ENCODE data around the gene FAM171A1. TPM values are rescaled to one million over a fixed set of nuclear protein-coding genes. Genes with fewer than 3 reads are reported as not detected.

The FAM171A1 gene
- total and polyA plus RNA-seq, 7 donors = 4.3 to 29.0 (median 7.2) TPM

- Histone ChIP-seq H3K4me3 (peak overlapping the region in 3 of 4 donors; percentile 14 to 26 (median 22)), H3K27ac (peak overlapping the region in 3 of 4 donors; percentile 7 to 17 (median 8)), H3K27me3 (no peaks in the 10 kb centered on the region), H3K9me3 (no peaks in the 10 kb centered on the region), H3K4me1 (peaks cover 0 to 23% (median 6%) of the 10 kb centered on the region in 4 donors), H3K36me3 (no peaks in the 10 kb centered on the region)
- TF ChIP-seq EP300 (IDR thresholded peaks at IDR 0.05) (no peak), POLR2AphosphoS5 (IDR thresholded peaks at IDR 0.05) (no peak), POLR2A (IDR thresholded peaks at IDR 0.05) (no peak), CTCF (IDR thresholded peaks at IDR 0.05) (no peak)
- DNase-seq = no peak
- intact Hi-C loops (cut with DNase I) = no loop called here
- WGBS, 2 donors = 8 to 45% methylated on average over 8 of the region's 8 CpGs
Measured at GRCh38 chr10:15348579-15348978, 22.5 kb downstream of the FAM171A1 start.

GRCh38 chr10:15347150-15347549 lies 23.9 kb downstream of the FAM171A1 start:
- no peak for DNase-seq
- intact Hi-C loops (cut with DNase I) = no loop called here
- Histone ChIP-seq H3K9me3 (no peaks in the 10 kb centered on the region), H3K27me3 (no peaks in the 10 kb centered on the region), H3K27ac (no peak overlapping the region), H3K36me3 (no peaks in the 10 kb centered on the region), H3K4me1 (peaks cover 0 to 23% (median 6%) of the 10 kb centered on the region in 4 donors), H3K4me3 (no peak overlapping the region)
- WGBS, 2 donors = 12 to 67% methylated on average over 6 of the region's 6 CpGs
- TF ChIP-seq CTCF (IDR thresholded peaks at IDR 0.05) (no peak), POLR2AphosphoS5 (IDR thresholded peaks at IDR 0.05) (no peak), POLR2A (IDR thresholded peaks at IDR 0.05) (no peak), EP300 (IDR thresholded peaks at IDR 0.05) (no peak)

GRCh38 chr10:15346440-15347141 lies 24.5 kb downstream of the FAM171A1 start:
- DNase-seq = peak; percentile 72
- intact Hi-C loops (cut with DNase I) = no loop called here
- Histone ChIP-seq H3K4me1 (peaks cover 0 to 23% (median 6%) of the 10 kb centered on the region in 4 donors), H3K27me3 (no peaks in the 10 kb centered on the region), H3K9me3 (no peaks in the 10 kb centered on the region), H3K36me3 (no peaks in the 10 kb centered on the region), H3K4me3 (no peak overlapping the region), H3K27ac (peak overlapping the region in 3 of 4 donors; percentile 0 to 36 (median 17))
- WGBS, 2 donors = 19 to 68% methylated on average over 8 of the region's 8 CpGs
- no peak for TF ChIP-seq POLR2A (IDR thresholded peaks at IDR 0.05)
- TF ChIP-seq EP300 (IDR thresholded peaks at IDR 0.05) = no peak
- TF ChIP-seq CTCF (IDR thresholded peaks at IDR 0.05) = no peak
- no peak for TF ChIP-seq POLR2AphosphoS5 (IDR thresholded peaks at IDR 0.05)

- Histone ChIP-seq H3K27me3 (no peaks in the 10 kb centered on the region), H3K27ac (peak overlapping the region in 1 of 4 donors; percentile 25)
- 49 to 62% methylated on average over 5 of the region's 5 CpGs for WGBS, 2 donors
Measured at GRCh38 chr10:15345450-15345849, 25.6 kb downstream of the FAM171A1 start.

More at GRCh38 chr10:15345450-15345849, 25.6 kb downstream of the FAM171A1 start:
- Histone ChIP-seq H3K4me3 (no peak overlapping the region), H3K4me1 (peaks cover 0 to 23% (median 6%) of the 10 kb centered on the region in 4 donors), H3K9me3 (no peaks in the 10 kb centered on the region), H3K36me3 (no peaks in the 10 kb centered on the region)
- no peak for DNase-seq
- TF ChIP-seq POLR2AphosphoS5 (IDR thresholded peaks at IDR 0.05) (no peak), CTCF (IDR thresholded peaks at IDR 0.05) (no peak), POLR2A (IDR thresholded peaks at IDR 0.05) (no peak), EP300 (IDR thresholded peaks at IDR 0.05) (no peak)
- intact Hi-C loops (cut with DNase I) = no loop called here
